HepG2 (cell line): ENCODE results near the gene IQCN. TPM values are rescaled to one million over a fixed set of nuclear protein-coding genes. Genes with fewer than 3 reads are reported as not detected.

Experiments used
- ATAC-seq: fragments of 200-7000 bp; cut with Tn5 transposase; 3 replicates; pipeline ENCODE4 v1.9.1; 2020; ENCODE audit warnings: mild to moderate bottlenecking, moderate library complexity
- BruUV-seq: library from RNA; stranded (reverse); fragments of 400-500 nt; replicated peaks from 2 replicates; lab custom pipeline; 2021; lab: Mats Ljungman, UMichigan
- CTCF ChIA-PET: fragments of 300-600 bp; formaldehyde crosslinking; extraction: SDS; loops from one replicate; lab custom pipeline; 2021; ENCODE audit warnings: low total read pairs, inconsistent platforms, low intra/inter-chr PET ratio; lab: Yijun Ruan, JAX
- POLR2A ChIA-PET: fragments of 350-600 bp; sonication (Branson Sonifier 250); formaldehyde crosslinking; loops from one replicate; lab custom pipeline; 2020; ENCODE audit warnings: antibody characterized with exemption, inconsistent platforms; lab: Yijun Ruan, JAX
- DNase-seq: peaks from one replicate; pipeline ENCODE4 v3.0.0-alpha.2; 2015; ENCODE audit warnings: low spot score
- FAIRE-seq: peaks from 3 replicates; lab custom pipeline; 2011; peaks lifted over from hg19 to GRCh38; lab: Jason Lieb, UNC
- H2AFZ ChIP-seq: one replicate; pipeline ENCODE4 v1.6.1; 2011; ENCODE audit warnings: low read length, inconsistent platforms
- H3K27ac ChIP-seq: fragments of 300-600 bp; 3 replicates; pipeline ENCODE4 v1.8.0; 2011; ENCODE audit warnings: mixed run types, mild to moderate bottlenecking, mixed read lengths, low read length, inconsistent platforms; ENCODE audit not compliant: insufficient read depth; ENCODE audit errors: extremely low read length
- H3K27me3 ChIP-seq, 2 experiments: fragments of 200-600 bp in 1 of 2; 2 replicates in 1 of 2; 3 replicates in 1 of 2; pipeline versions ENCODE4 v1.6.0 to v1.8.0; 2011; ENCODE audit warnings: low read length in 2 of 2, mild to moderate bottlenecking in 2 of 2, moderate library complexity in 2 of 2, inconsistent platforms in 1 of 2; ENCODE audit not compliant: insufficient read depth in 2 of 2, control insufficient read depth in 1 of 2
- H3K36me3 ChIP-seq, 2 experiments: fragments of 200-600 bp in 1 of 2; replicated peaks in 1 of 2; 2 replicates in 1 of 2; 3 replicates in 1 of 2; pipeline versions ENCODE4 v1.5.1 to v1.8.0; 2011; ENCODE audit warnings: low read length in 2 of 2, inconsistent platforms in 1 of 2; ENCODE audit not compliant: insufficient read depth in 2 of 2, control insufficient read depth in 1 of 2
- H3K4me1 ChIP-seq: 2 replicates; pipeline ENCODE4 v1.5.1; 2012; ENCODE audit warnings: low read length, inconsistent platforms; ENCODE audit not compliant: insufficient read depth
- H3K4me2 ChIP-seq: 2 replicates; pipeline ENCODE4 v1.6.0; 2011; ENCODE audit warnings: low read depth, low read length, inconsistent platforms
- H3K4me3 ChIP-seq, 3 experiments: fragments of 200-600 bp in 1 of 3; sonication (generic), shearing (Covaris generic) in 1 of 3; replicated peaks in 1 of 3; 2 replicates each; pipeline ENCODE4 v1.5.1; 2011 to 2016; ENCODE audit warnings: low read length in 3 of 3, inconsistent platforms in 2 of 3, low read depth in 2 of 3, mild to moderate bottlenecking in 2 of 3, control low read depth in 1 of 3, mixed read lengths in 1 of 3; ENCODE audit not compliant: insufficient read depth in 1 of 3
- H3K79me2 ChIP-seq: one replicate; pipeline ENCODE4 v1.6.1; 2011; ENCODE audit warnings: low read length, inconsistent platforms; ENCODE audit not compliant: insufficient read depth
- H3K9ac ChIP-seq: 2 replicates; pipeline ENCODE4 v1.6.0; 2011; ENCODE audit warnings: mild to moderate bottlenecking, low read depth, low read length, inconsistent platforms; ENCODE audit not compliant: insufficient read depth
- H3K9me3 ChIP-seq: 2 replicates; pipeline ENCODE4 v1.5.1; 2012; ENCODE audit warnings: mild to moderate bottlenecking, low read length
- H4K20me1 ChIP-seq: 2 replicates; pipeline ENCODE4 v1.6.0; 2011; ENCODE audit warnings: inconsistent platforms, mild to moderate bottlenecking, low read length, moderate library complexity; ENCODE audit not compliant: insufficient read depth
- AFF4 ChIP-seq: sonication (generic); formaldehyde crosslinking; IDR thresholded peaks from 2 replicates; pipeline ENCODE4 v1.4.0; 2020; ENCODE audit warnings: missing genetic modification reagents
- CHD4 ChIP-seq: fragments of 200-600 bp; sonication (generic); IDR thresholded peaks from 2 replicates; pipeline ENCODE4 v1.7.0; 2017; ENCODE audit warnings: mild to moderate bottlenecking, low read length, borderline replicate concordance
- CREM ChIP-seq, 2 experiments: sonication (generic) in 1 of 2; formaldehyde crosslinking in 1 of 2; IDR thresholded peaks; 2 replicates each; pipeline versions ENCODE4 v1.4.0 to v1.6.1; 2016 to 2020; ENCODE audit warnings: antibody characterized with exemption in 1 of 2, mild to moderate bottlenecking in 1 of 2, missing genetic modification reagents in 1 of 2
- HOXA5 ChIP-seq: sonication (generic); formaldehyde crosslinking; IDR thresholded peaks from 2 replicates; pipeline ENCODE4 v1.4.0; 2020; ENCODE audit warnings: missing genetic modification reagents
- NR1H2 ChIP-seq: sonication (generic); formaldehyde crosslinking; IDR thresholded peaks from 2 replicates; pipeline ENCODE4 v1.8.1; 2022; ENCODE audit warnings: low read depth, missing genetic modification reagents, borderline replicate concordance
- RAD21 ChIP-seq: fragments of 450-650 bp; formaldehyde crosslinking; IDR thresholded peaks from 2 replicates; pipeline ENCODE4 v1.5.0; 2020; ENCODE audit warnings: mild to moderate bottlenecking
- SALL1 ChIP-seq: sonication (generic); formaldehyde crosslinking; IDR thresholded peaks from 2 replicates; pipeline ENCODE4 v1.8.0; 2022; ENCODE audit warnings: mild to moderate bottlenecking, missing genetic modification reagents
- SALL2 ChIP-seq: sonication (generic); formaldehyde crosslinking; IDR thresholded peaks from 2 replicates; pipeline ENCODE4 v1.8.1; 2023; ENCODE audit warnings: mild to moderate bottlenecking, missing genetic modification reagents, inconsistent platforms
- SCMH1 ChIP-seq: sonication (generic); formaldehyde crosslinking; IDR thresholded peaks from 2 replicates; pipeline ENCODE4 v1.9.0; 2021; ENCODE audit warnings: missing genetic modification reagents, mild to moderate bottlenecking, borderline replicate concordance
- SKI ChIP-seq: fragments of 450-650 bp; IDR thresholded peaks from one replicate; pipeline ENCODE4 v1.6.1; 2018; ENCODE audit warnings: mild to moderate bottlenecking; ENCODE audit not compliant: partially characterized antibody
- SMARCC2 ChIP-seq: fragments of 450-650 bp; IDR thresholded peaks from 2 replicates; pipeline ENCODE4 v1.6.1; 2017; ENCODE audit warnings: antibody characterized with exemption, mild to moderate bottlenecking
- SSRP1 ChIP-seq: IDR thresholded peaks from 2 replicates; pipeline ENCODE4 v1.6.1; 2016; ENCODE audit warnings: control low read depth
- ZBTB14 ChIP-seq: sonication (generic); formaldehyde crosslinking; IDR thresholded peaks from 2 replicates; pipeline ENCODE4 v1.4.0; 2020; ENCODE audit warnings: missing genetic modification reagents
- ZFAT ChIP-seq: sonication (generic); formaldehyde crosslinking; conservative IDR thresholded peaks from 2 replicates; pipeline ENCODE4 v1.8.1; 2023; ENCODE audit warnings: missing genetic modification reagents, inconsistent platforms
- ZNF253 ChIP-seq: sonication (generic); formaldehyde crosslinking; IDR thresholded peaks from 2 replicates; pipeline ENCODE4 v1.8.0; 2022; ENCODE audit warnings: mild to moderate bottlenecking, missing genetic modification reagents, borderline replicate concordance
- ZNF552 ChIP-seq: sonication (generic); formaldehyde crosslinking; IDR thresholded peaks from 2 replicates; pipeline ENCODE4 v1.9.0; 2022; ENCODE audit warnings: missing genetic modification reagents, mild to moderate bottlenecking, borderline replicate concordance
- WGBS: methylation state at CpG from one replicate; pipeline ENCODE4 v1.1.6; 2017; ENCODE audit warnings: low lambda C conversion rate; 5-methylcytosine and 5-hydroxymethylcytosine counted together
- in situ Hi-C: cut with HindIII; loops from 2 replicates; pipeline ENCODE4 v1.10.0; 2017; ENCODE audit warnings: low pct_unique_long_range_greater_than_20kb; ENCODE audit not compliant: extremely low pct_ligation_motif_present
- intact Hi-C: fragments of 100-400 bp; cut with micrococcal nuclease; formaldehyde crosslinking; loops from one replicate; pipeline ENCODE4 v1.10.0; 2022; ENCODE audit not compliant: unreplicated experiment
- polyA plus RNA-seq, 8 experiments: library from polyadenylated mRNA; depleted of rRNA in 3 of 8; stranded (reverse) in 7 of 8; unstranded in 1 of 8; fragments of >200 nt; fragmentation: Illumina TruSeq in 4 of 8; extraction: Trizol in 4 of 8; gene quantifications; 2 replicates each; pipeline versions ENCODE4 v1.2.1 to v1.2.3, GENCODE V29; 2011 to 2016; ENCODE audit warnings: low read depth in 4 of 8, missing spikeins in 1 of 8, mixed read lengths in 1 of 8; ENCODE audit not compliant: insufficient read depth in 1 of 8
- total RNA-seq, 5 experiments: library from RNA; depleted of rRNA; stranded (reverse); fragments of >200 nt; fragmentation: Illumina TruSeq; extraction: Trizol; gene quantifications; 2 replicates each; pipeline ENCODE4 v1.2.3, GENCODE V29; 2016; ENCODE audit warnings: low read depth in 1 of 5

IQCN gene
- total and polyA plus RNA-seq, 2 of the 13 experiments (the other 11 are each of a cell fraction or from before 2014, with no cell fraction given) = 0.04 to 0.18 TPM

- TF ChIP-seq SALL1 = peak; percentile 93
- TF ChIP-seq SCMH1 = 0 out of 2 replicates have a peak, but pooled peaks have one; percentile 42
- TF ChIP-seq ZNF253 = no peak; the same call in 1 of the 2 replicates
- no peak for TF ChIP-seq CREM (IDR thresholded peaks at IDR 0.05)
- TF ChIP-seq CREM (CRISPR knock-in tag; IDR thresholded peaks at IDR 0.05) = 0 out of 2 replicates have a peak, but pooled peaks have one; percentile 6
- TF ChIP-seq SALL2 (CRISPR knock-in tag) = peak; percentile 76
- peak; percentile 94 for TF ChIP-seq ZNF552 (CRISPR knock-in tag)
- 0 out of 2 replicates have a peak, but pooled peaks have one; percentile 55 for TF ChIP-seq ZFAT (CRISPR knock-in tag)
- TF ChIP-seq SSRP1 (CRISPR knock-in tag) = no peak
- TF ChIP-seq SMARCC2 = no peak
- no peak for TF ChIP-seq ZBTB14 (CRISPR knock-in tag)
These were observed 40.9 kb downstream of the IQCN start (continued) for GRCh38 chr19:18233224-18233825.

GRCh38 chr19:18232540-18233223 lies 41.6 kb downstream of the IQCN start:
- Histone ChIP-seq H3K27me3 (peaks cover 0 to 4% of the 10 kb centered on the region in 2 experiments; a peak in 2 of 5 replicates), H3K4me2 (peak overlapping the region; percentile 12; the same call in 1 of the 2 replicates), H3K4me3 (peak overlapping the region in 1 of 3 experiments; percentile 32; a peak in 1 of 6 replicates), H4K20me1 (no peaks in the 10 kb centered on the region; the same call in 1 of the 2 replicates), H3K36me3 (no peaks in the 10 kb centered on the region), H2AFZ (no peak overlapping the region), H3K79me2 (no peaks in the 10 kb centered on the region), H3K9ac (no peak overlapping the region), H3K9me3 (no peaks in the 10 kb centered on the region), H3K27ac (no peak overlapping the region), H3K4me1 (peaks cover 20% of the 10 kb centered on the region)
- FAIRE-seq = no peak
- BruUV-seq = no TSS peak
- peak; percentile 79 for ATAC-seq
- 28% methylated on average over 10 of the region's 46 CpGs for WGBS
- ChIA-PET CTCF (interaction anchor here (0.9 kb wide), 1 partner anchor 120 kb away, joined by 3 read pairs; no protein-coding TSS in a partner anchor), POLR2A (interaction anchor here (0.6 to 1.3 kb wide), 3 partner anchors 9 to 49 kb away, joined by 3 to 5 read pairs (median 3); partner anchors contain the start of gene MPV17L2)
- in situ Hi-C loops (no loop called here), intact Hi-C loops (no loop called here)
- DNase-seq = no peak
- TF ChIP-seq HOXA5 (CRISPR knock-in tag) (no peak), RAD21 (CRISPR knock-in tag) (peak; percentile 53), AFF4 (0 out of 2 replicates have a peak, but pooled peaks have one; percentile 9), CHD4 (peak; percentile 63; the same call in 1 of the 2 replicates), SKI (peak; percentile 13), NR1H2 (CRISPR knock-in tag) (no peak)
